Left kidney (tissue), 8 donors: ENCODE data around the gene DUSP3. TPM values are rescaled to one million over a fixed set of nuclear protein-coding genes. Genes with fewer than 3 reads are reported as not detected.

Source experiments
- DNase-seq: peaks from one replicate; pipeline ENCODE4 v3.0.0-alpha.2; 2013
- long read RNA-seq, 8 donors: transcript quantifications; one replicate each; lab custom pipeline, GENCODE V29; 2026
- polyA plus RNA-seq: library from polyadenylated mRNA; unstranded; fragments of 120-200 nt; gene quantifications from one replicate; pipeline ENCODE4 v1.2.1, GENCODE V29; 2013; ENCODE audit not compliant: insufficient read length

The DUSP3 gene
- 58.5 TPM for polyA plus RNA-seq
- long read RNA-seq, donor 1, full-length matches to known transcripts = 37 of 37 reads
- long read RNA-seq, donor 1, partial matches to known transcripts = 0 of 37 reads
- long read RNA-seq, donor 1, other reads (novel, unspliced or antisense) = 0 of 37 reads
- long read RNA-seq, donor 2, full-length matches to known transcripts = 24 of 24 reads
- long read RNA-seq, donor 2, partial matches to known transcripts = 0 of 24 reads
- long read RNA-seq, donor 2, other reads (novel, unspliced or antisense) = 0 of 24 reads
- long read RNA-seq, donor 3, full-length matches to known transcripts = 18 of 18 reads
- long read RNA-seq, donor 3, partial matches to known transcripts = 0 of 18 reads
- long read RNA-seq, donor 3, other reads (novel, unspliced or antisense) = 0 of 18 reads
- long read RNA-seq, donor 4, full-length matches to known transcripts = 2 of 2 reads
- long read RNA-seq, donor 4, partial matches to known transcripts = 0 of 2 reads
- long read RNA-seq, donor 4, other reads (novel, unspliced or antisense) = 0 of 2 reads
- long read RNA-seq, donor 5, full-length matches to known transcripts = 26 of 26 reads
- long read RNA-seq, donor 5, partial matches to known transcripts = 0 of 26 reads
- long read RNA-seq, donor 5, other reads (novel, unspliced or antisense) = 0 of 26 reads
- long read RNA-seq, donor 6, full-length matches to known transcripts = 24 of 24 reads
- long read RNA-seq, donor 6, partial matches to known transcripts = 0 of 24 reads
- long read RNA-seq, donor 6, other reads (novel, unspliced or antisense) = 0 of 24 reads
- long read RNA-seq, donor 7, full-length matches to known transcripts = 36 of 36 reads
- long read RNA-seq, donor 7, partial matches to known transcripts = 0 of 36 reads
- long read RNA-seq, donor 7, other reads (novel, unspliced or antisense) = 0 of 36 reads
- long read RNA-seq, donor 8, full-length matches to known transcripts = 10 of 10 reads
- long read RNA-seq, donor 8, partial matches to known transcripts = 0 of 10 reads
- long read RNA-seq, donor 8, other reads (novel, unspliced or antisense) = 0 of 10 reads

- DNase-seq = peak; percentile 91
Measured at GRCh38 chr17:43778337-43779144, at the start of gene DUSP3. DUSP3 (minus strand) TSS chr17:43778977; CDS start chr17:43778924, 53 bp downstream.

GRCh38 chr17:43827596-43827995, 48.8 kb upstream of the DUSP3 start:
- DNase-seq = no peak

GRCh38 chr17:43826206-43826605, 47.4 kb upstream of the DUSP3 start:
- no peak for DNase-seq

- DNase-seq = no peak
Measured at GRCh38 chr17:43825567-43825966, 46.8 kb upstream of the DUSP3 start.

- no peak for DNase-seq
Measured at GRCh38 chr17:43823350-43824084, 44.7 kb upstream of the DUSP3 start.

GRCh38 chr17:43822570-43823190, 43.9 kb upstream of the DUSP3 start:
- DNase-seq = no peak

GRCh38 chr17:43820759-43821158, 42.0 kb upstream of the DUSP3 start:
- DNase-seq = no peak

- no peak for DNase-seq
Measured at GRCh38 chr17:43818966-43819365, 40.2 kb upstream of the DUSP3 start.

GRCh38 chr17:43817826-43818225, 39.0 kb upstream of the DUSP3 start:
- DNase-seq = no peak

GRCh38 chr17:43816336-43817320, 37.9 kb upstream of the DUSP3 start:
- no peak for DNase-seq

GRCh38 chr17:43814714-43815113, 35.9 kb upstream of the DUSP3 start:
- no peak for DNase-seq

GRCh38 chr17:43814026-43814425, 35.2 kb upstream of the DUSP3 start:
- no peak for DNase-seq

- DNase-seq = no peak
Measured at GRCh38 chr17:43813386-43813785, 34.6 kb upstream of the DUSP3 start.

- no peak for DNase-seq
Measured at GRCh38 chr17:43812396-43813265, 33.9 kb upstream of the DUSP3 start.

- no peak for DNase-seq
Measured at GRCh38 chr17:43810823-43811222, 32.0 kb upstream of the DUSP3 start.

GRCh38 chr17:43810226-43810715, 31.5 kb upstream of the DUSP3 start:
- no peak for DNase-seq

GRCh38 chr17:43809121-43809520, 30.3 kb upstream of the DUSP3 start:
- DNase-seq = no peak

GRCh38 chr17:43808076-43808475, 29.3 kb upstream of the DUSP3 start:
- no peak for DNase-seq
